Naive thymus-derived CD4-positive, alpha-beta T cell (primary cell): ENCODE measurements around the gene FRMD5. TPM values are rescaled to one million over a fixed set of nuclear protein-coding genes. Genes with fewer than 3 reads are reported as not detected.

ENCODE experiments used
- ATAC-seq: fragments of 150-1000 bp; cut with Tn5 transposase; 2 replicates; pipeline ENCODE4 v1.10.0; 2021; ENCODE audit warnings: mild to moderate bottlenecking, moderate library complexity
- CTCF ChIA-PET: fragments of 350-600 bp; sonication (Branson Sonifier 250); formaldehyde crosslinking; loops from one replicate; lab custom pipeline; 2021; ENCODE audit warnings: antibody characterized with exemption; lab: Charles Lee
- POLR2A ChIA-PET: fragments of 350-600 bp; sonication (Branson Sonifier 250); formaldehyde crosslinking; loops from one replicate; lab custom pipeline; 2021; ENCODE audit warnings: antibody characterized with exemption, inconsistent platforms; lab: Charles Lee
- DNase-seq, 9 donors: peaks; one replicate each; pipeline versions ENCODE4 v3.0.0 to v3.0.0-alpha.2; 2020 to 2022; ENCODE audit warnings: mixed read lengths in 1 of 9
- H3K27ac ChIP-seq: one replicate; pipeline ENCODE4 v1.7.0; 2013; ENCODE audit warnings: mild to moderate bottlenecking, low read depth, low read length, moderate library complexity
- H3K27me3 ChIP-seq, 2 donors: one replicate each; pipeline ENCODE4 v1.7.0; 2013; ENCODE audit warnings: low read length in 2 of 2, mild to moderate bottlenecking in 2 of 2, moderate library complexity in 2 of 2; ENCODE audit not compliant: control insufficient read depth in 2 of 2, insufficient read depth in 2 of 2
- H3K36me3 ChIP-seq, 3 experiments: 1 replicate in 2 of 3; 2 replicates in 1 of 3; pipeline ENCODE4 v1.7.0; 2013; ENCODE audit warnings: low read length in 3 of 3, mild to moderate bottlenecking in 3 of 3, moderate library complexity in 1 of 3; ENCODE audit not compliant: insufficient read depth in 3 of 3, control insufficient read depth in 2 of 3
- H3K4me1 ChIP-seq, 2 donors: one replicate each; pipeline ENCODE4 v1.7.0; 2013; ENCODE audit warnings: low read length in 2 of 2, mild to moderate bottlenecking in 2 of 2, moderate library complexity in 1 of 2; ENCODE audit not compliant: control insufficient read depth in 2 of 2, insufficient read depth in 2 of 2
- H3K4me3 ChIP-seq: 2 replicates; pipeline ENCODE4 v1.7.0; 2013; ENCODE audit warnings: mild to moderate bottlenecking, low read length
- H3K9me3 ChIP-seq, 3 experiments: 1 replicate in 2 of 3; 2 replicates in 1 of 3; pipeline ENCODE4 v1.7.0; 2013; ENCODE audit warnings: low read length in 3 of 3; ENCODE audit not compliant: control insufficient read depth in 2 of 3
- H3K27ac Mint-ChIP-seq, 9 donors: one replicate each; pipeline ENCODE4 v1.8.0; 2020 to 2022; ENCODE audit warnings: mixed read lengths in 9 of 9, mild to moderate bottlenecking in 8 of 9, moderate library complexity in 5 of 9, inconsistent platforms in 2 of 9
- H3K27me3 Mint-ChIP-seq, 5 donors: one replicate each; pipeline ENCODE4 v1.8.0; 2021 to 2022; ENCODE audit warnings: mixed read lengths in 5 of 5, mild to moderate bottlenecking in 1 of 5
- H3K36me3 Mint-ChIP-seq, 5 donors: one replicate each; pipeline ENCODE4 v1.8.0; 2020 to 2022; ENCODE audit warnings: mixed read lengths in 5 of 5, mild to moderate bottlenecking in 3 of 5, inconsistent platforms in 1 of 5
- H3K4me1 Mint-ChIP-seq, 7 donors: one replicate each; pipeline ENCODE4 v1.8.0; 2020 to 2022; ENCODE audit warnings: mixed read lengths in 7 of 7, mild to moderate bottlenecking in 3 of 7, inconsistent platforms in 1 of 7
- H3K4me3 Mint-ChIP-seq, 10 donors: one replicate each; pipeline ENCODE4 v1.8.0; 2020 to 2022; ENCODE audit warnings: mild to moderate bottlenecking in 10 of 10, mixed read lengths in 10 of 10, moderate library complexity in 6 of 10, inconsistent platforms in 2 of 10
- H3K9me3 Mint-ChIP-seq, 11 donors: one replicate each; pipeline ENCODE4 v1.8.0; 2020 to 2022; ENCODE audit warnings: mixed read lengths in 11 of 11, mild to moderate bottlenecking in 4 of 11, inconsistent platforms in 1 of 11, moderate library complexity in 1 of 11
- intact Hi-C, 2 donors: fragments of 100-400 bp; cut with micrococcal nuclease; formaldehyde crosslinking; loops; one replicate each; pipeline ENCODE4 v1.15.1; 2023
- polyA plus RNA-seq, 2 donors: library from polyadenylated mRNA; unstranded; fragments of 300-500 nt; fragmentation: Illumina TruSeq; gene quantifications; one replicate each; pipeline ENCODE4 v1.2.3, GENCODE V29; 2021
- total RNA-seq, 6 experiments: library from RNA in 5 of 6; stranded (reverse) in 5 of 6; gene quantifications; 1 replicate in 5 of 6; 2 replicates in 1 of 6; pipeline ENCODE4 v1.2.3 and lab custom pipeline; 2021 to 2026

FRMD5 gene
- total and polyA plus RNA-seq, 7 experiments from 2014 or later: 0.31 to 0.39 (median 0.35) TPM; not detected in 4

DNA sequence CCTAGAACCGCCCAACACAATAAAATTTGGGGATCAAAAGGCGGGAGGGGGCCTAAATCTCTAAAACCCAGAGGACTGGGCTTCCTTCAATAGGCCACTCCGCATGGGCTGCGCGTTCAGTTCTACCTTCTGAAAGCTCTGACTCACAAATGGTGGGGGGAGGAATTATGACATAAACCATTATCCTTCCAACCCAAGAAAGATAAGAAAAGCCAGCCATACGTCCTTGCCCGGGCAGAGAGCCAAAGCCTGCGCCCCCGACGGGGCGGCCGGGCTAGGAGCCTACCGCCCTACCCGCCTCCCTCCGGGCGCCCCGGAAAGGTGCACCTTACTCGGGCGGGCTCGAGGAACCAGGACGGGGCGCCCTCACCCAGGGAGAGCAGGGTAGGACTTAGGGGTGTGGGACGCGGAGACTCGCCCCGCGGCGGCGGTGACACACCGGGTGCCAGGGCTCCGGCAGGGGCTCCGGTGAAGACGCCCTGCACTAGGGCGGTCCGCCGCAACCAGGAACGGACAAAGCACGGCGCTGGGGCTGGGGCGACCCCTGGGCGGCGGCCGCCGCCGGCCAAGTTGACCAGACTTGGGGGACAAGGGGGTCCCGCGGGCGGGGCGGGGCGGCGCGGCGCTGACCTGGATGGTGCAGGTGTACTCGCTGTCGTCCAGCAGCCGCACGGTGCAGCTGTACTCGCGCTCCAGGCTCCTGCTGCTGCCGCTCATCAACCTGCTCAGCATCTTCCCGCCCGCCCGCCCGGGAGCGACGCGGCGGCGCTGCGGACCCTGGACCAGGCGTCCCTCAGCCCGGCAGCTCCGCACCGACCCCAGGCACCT lies 534 bp downstream of the FRMD5 start:
- Mint-ChIP-seq H3K4me1 (peaks cover 6 to 26% (median 18%) of the 10 kb centered on the region in 7 donors), H3K27ac (no peak overlapping the region), H3K4me3 (peak overlapping the region; percentile 76 to 94 (median 90)), H3K27me3 (peaks cover 55 to 77% (median 70%) of the 10 kb centered on the region in 5 donors), H3K9me3 (no peaks in the 10 kb centered on the region), H3K36me3 (no peaks in the 10 kb centered on the region)
- Histone ChIP-seq H3K27me3 (peaks cover 4 to 13% of the 10 kb centered on the region in 2 donors), H3K27ac (no peak overlapping the region), H3K4me1 (peaks cover 4 to 11% of the 10 kb centered on the region in 2 donors), H3K36me3 (no peaks in the 10 kb centered on the region), H3K4me3 (peak overlapping the region; percentile 67), H3K9me3 (no peaks in the 10 kb centered on the region)
- ATAC-seq (peak; percentile 40), DNase-seq (peak; percentile 18 to 41 (median 33))
- intact Hi-C loops: loop anchor here (1.0 to 2.0 kb wide), 3 partner anchors 24 to 233 kb away; partner anchors contain the start of genes GOLM2 (in 2 of the 2) and CTDSPL2 (in 1 of the 2)
- ChIA-PET POLR2A (interaction anchor here (0.6 kb wide), 1 partner anchor 445 kb away, joined by 6 read pairs; no protein-coding TSS in a partner anchor), CTCF (no interaction called here)

DNA sequence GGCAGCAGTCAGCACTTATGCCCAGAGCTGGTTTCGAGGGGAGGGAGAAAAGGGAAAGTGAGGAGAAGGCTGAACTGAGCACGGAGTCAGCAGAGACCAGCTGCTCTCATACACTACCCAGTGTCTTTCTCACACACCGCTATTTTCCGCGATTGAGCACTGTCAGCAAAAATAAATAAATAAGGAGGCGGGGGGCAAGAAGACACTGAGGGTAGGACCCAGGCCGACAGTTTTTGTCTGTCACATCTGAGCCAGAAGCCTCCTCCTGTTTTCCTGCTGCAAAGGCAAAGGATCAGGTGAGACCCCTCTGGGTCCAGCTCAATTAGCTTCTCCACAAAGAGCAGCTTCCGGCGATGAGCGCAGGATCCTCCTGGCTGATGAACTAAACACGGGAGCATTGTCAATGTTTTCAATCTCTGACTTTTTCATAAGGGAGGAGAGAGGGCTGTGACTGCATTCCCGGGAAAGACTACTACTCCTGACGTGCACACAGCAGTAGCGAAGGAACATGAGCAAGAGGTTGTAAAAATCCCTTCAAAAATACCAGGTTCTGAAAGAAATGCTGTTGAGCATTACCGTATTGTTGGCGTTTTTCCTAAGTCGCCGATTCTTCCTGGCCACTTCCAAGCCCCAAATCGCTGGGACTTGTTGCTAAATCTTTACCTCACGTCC lies 1.3 kb downstream of the FRMD5 start:
- intact Hi-C loops: loop anchor here in 1 of 2 donors (2.0 kb wide), 1 partner anchor 25 kb away; no protein-coding TSS in a partner anchor
- Histone ChIP-seq H3K36me3 (no peaks in the 10 kb centered on the region), H3K27ac (no peak overlapping the region), H3K27me3 (peaks cover 4 to 13% of the 10 kb centered on the region in 2 donors), H3K4me3 (peak overlapping the region; percentile 21), H3K9me3 (no peaks in the 10 kb centered on the region), H3K4me1 (peaks cover 4 to 11% of the 10 kb centered on the region in 2 donors)
- no peak for ATAC-seq
- H3K36me3 Mint-ChIP-seq: no peaks in the 10 kb centered on the region
- H3K27ac Mint-ChIP-seq: no peak overlapping the region
- no peaks in the 10 kb centered on the region for H3K9me3 Mint-ChIP-seq
- peaks cover 6 to 26% (median 18%) of the 10 kb centered on the region in 7 donors for H3K4me1 Mint-ChIP-seq
- POLR2A ChIA-PET: interaction anchor here (0.6 kb wide), 1 partner anchor 444 kb away, joined by 6 read pairs; no protein-coding TSS in a partner anchor
- peak overlapping the region; percentile 60 to 94 (median 84) for H3K4me3 Mint-ChIP-seq
- CTCF ChIA-PET: no interaction called here
- peaks cover 48 to 70% (median 63%) of the 10 kb centered on the region in 5 donors for H3K27me3 Mint-ChIP-seq
- DNase-seq: peak in 4 of 9 donors; percentile 3 to 11 (median 6)

GRCh38 chr15:44188795-44189194 lies 6.3 kb downstream of the FRMD5 start:
- Histone ChIP-seq H3K4me1 (peaks cover 0 to 3% of the 10 kb centered on the region in 2 donors), H3K4me3 (no peak overlapping the region), H3K9me3 (no peaks in the 10 kb centered on the region), H3K36me3 (no peaks in the 10 kb centered on the region), H3K27ac (no peak overlapping the region), H3K27me3 (peaks cover 0 to 10% of the 10 kb centered on the region in 2 donors)
- Mint-ChIP-seq H3K36me3 (no peaks in the 10 kb centered on the region), H3K27me3 (peaks cover 28 to 45% (median 35%) of the 10 kb centered on the region in 5 donors), H3K27ac (no peak overlapping the region), H3K4me3 (no peak overlapping the region), H3K9me3 (peaks cover 0 to 3% (median 0%) of the 10 kb centered on the region in 11 donors), H3K4me1 (peaks cover under 1 to 8% (median 6%) of the 10 kb centered on the region in 7 donors)
- CTCF ChIA-PET: no interaction called here
- POLR2A ChIA-PET: no interaction called here
- DNase-seq (no peak), ATAC-seq (no peak)
- intact Hi-C loops: no loop called here

DNA sequence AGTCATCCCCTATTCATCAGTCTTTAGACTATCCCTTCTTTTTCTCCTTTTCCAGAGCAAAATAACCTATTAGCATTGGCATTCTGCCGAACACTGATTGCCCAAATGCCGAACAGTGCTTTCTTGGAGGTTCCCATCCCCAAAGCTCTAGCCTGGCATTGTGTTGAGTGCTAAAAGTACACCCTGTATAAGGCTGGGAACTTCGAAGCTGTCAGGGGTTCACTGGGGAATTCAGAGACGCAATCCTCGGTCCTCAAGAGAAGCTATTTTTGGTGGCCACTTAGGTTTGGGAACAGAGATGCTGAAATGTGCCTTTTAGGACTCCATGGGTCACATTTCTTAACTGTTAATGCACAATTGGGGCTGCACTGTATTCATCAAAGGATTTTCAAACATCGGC lies 8.4 kb downstream of the FRMD5 start:
- Mint-ChIP-seq H3K27me3 (peaks cover 11 to 27% (median 21%) of the 10 kb centered on the region in 5 donors), H3K9me3 (peaks cover 0 to 3% (median 0%) of the 10 kb centered on the region in 11 donors), H3K27ac (no peak overlapping the region), H3K4me1 (no peaks in the 10 kb centered on the region), H3K36me3 (no peaks in the 10 kb centered on the region), H3K4me3 (no peak overlapping the region)
- POLR2A ChIA-PET: no interaction called here
- CTCF ChIA-PET: no interaction called here
- ATAC-seq (no peak), DNase-seq (no peak)
- H3K4me3 ChIP-seq: no peak overlapping the region
- H3K27ac ChIP-seq: no peak overlapping the region
- peaks cover 0 to 10% of the 10 kb centered on the region in 2 donors for H3K27me3 ChIP-seq
- intact Hi-C loops: no loop called here
- no peaks in the 10 kb centered on the region for H3K9me3 ChIP-seq
- no peaks in the 10 kb centered on the region for H3K36me3 ChIP-seq
- H3K4me1 ChIP-seq: no peaks in the 10 kb centered on the region

GRCh38 chr15:44183363-44183762 lies 11.7 kb downstream of the FRMD5 start:
- Mint-ChIP-seq H3K27ac (no peak overlapping the region), H3K36me3 (no peaks in the 10 kb centered on the region), H3K4me1 (no peaks in the 10 kb centered on the region), H3K27me3 (peaks cover 6 to 18% (median 7%) of the 10 kb centered on the region in 5 donors), H3K4me3 (no peak overlapping the region), H3K9me3 (no peaks in the 10 kb centered on the region)
- no peaks in the 10 kb centered on the region for H3K36me3 ChIP-seq
- H3K4me3 ChIP-seq: no peak overlapping the region
- H3K27ac ChIP-seq: no peak overlapping the region
- H3K27me3 ChIP-seq: no peaks in the 10 kb centered on the region
- ATAC-seq (no peak), DNase-seq (no peak)
- H3K4me1 ChIP-seq: no peaks in the 10 kb centered on the region
- H3K9me3 ChIP-seq: no peaks in the 10 kb centered on the region
- intact Hi-C loops: no loop called here
- ChIA-PET POLR2A (no interaction called here), CTCF (no interaction called here)

GRCh38 chr15:44181410-44181809 lies 13.7 kb downstream of the FRMD5 start:
- H3K4me3 Mint-ChIP-seq: no peak overlapping the region
- no peaks in the 10 kb centered on the region for H3K4me1 ChIP-seq
- H3K4me3 ChIP-seq: no peak overlapping the region
- H3K27me3 ChIP-seq: no peaks in the 10 kb centered on the region
- H3K36me3 Mint-ChIP-seq: no peaks in the 10 kb centered on the region
- POLR2A ChIA-PET: no interaction called here
- no peaks in the 10 kb centered on the region for H3K9me3 ChIP-seq
- no peaks in the 10 kb centered on the region for H3K9me3 Mint-ChIP-seq
- CTCF ChIA-PET: interaction anchor here (0.6 kb wide), 1 partner anchor 147 kb away, joined by 4 read pairs; no protein-coding TSS in a partner anchor
- no peak overlapping the region for H3K27ac ChIP-seq
- no peaks in the 10 kb centered on the region for H3K36me3 ChIP-seq
- DNase-seq: no peak
- intact Hi-C loops: no loop called here
- H3K27me3 Mint-ChIP-seq: peaks cover 6 to 24% (median 12%) of the 10 kb centered on the region in 5 donors
- no peak overlapping the region for H3K27ac Mint-ChIP-seq
- no peak for ATAC-seq
- no peaks in the 10 kb centered on the region for H3K4me1 Mint-ChIP-seq
